Gastroesophageal sphincter (tissue), 4 donors: ENCODE measurements around the gene CDC26. TPM values are rescaled to one million over a fixed set of nuclear protein-coding genes. Genes with fewer than 3 reads are reported as not detected.

Source experiments
- ATAC-seq: fragments of 150-250 bp; one replicate; pipeline ENCODE4 v1.9.1; 2016; ENCODE audit warnings: mild to moderate bottlenecking, moderate library complexity
- H3K27ac ChIP-seq, 4 donors: fragments of 200-600 bp; sonication (generic) in 3 of 4; 1 replicate in 3 of 4; 2 replicates in 1 of 4; pipeline ENCODE4 v1.5.1; 2016 to 2019
- H3K27me3 ChIP-seq: fragments of 200-600 bp; sonication (generic); one replicate; pipeline ENCODE4 v1.5.1; 2019
- H3K36me3 ChIP-seq, 2 donors: fragments of 200-600 bp; sonication (generic); one replicate each; pipeline ENCODE4 v1.5.1; 2019; ENCODE audit warnings: control low read depth in 1 of 2
- H3K4me1 ChIP-seq, 3 donors: fragments of 200-600 bp; sonication (generic); 1 replicate in 2 of 3; 2 replicates in 1 of 3; pipeline ENCODE4 v1.5.1; 2016 to 2019; ENCODE audit warnings: control low read depth in 2 of 3
- H3K4me3 ChIP-seq, 2 donors: fragments of 200-600 bp; sonication (generic); one replicate each; pipeline ENCODE4 v1.5.1; 2019; ENCODE audit warnings: mild to moderate bottlenecking in 1 of 2, moderate library complexity in 1 of 2
- H3K9me3 ChIP-seq, 3 donors: fragments of 200-600 bp; sonication (generic); one replicate each; pipeline ENCODE4 v1.5.1; 2017 to 2019; ENCODE audit warnings: control low read depth in 2 of 3
- CTCF ChIP-seq, 4 experiments: fragments of 200-600 bp in 2 of 4; fragments of 450-650 bp in 2 of 4; sonication (generic) in 1 of 4; IDR thresholded peaks; one replicate each; pipeline ENCODE4 v1.5.1; 2017 to 2019; ENCODE audit warnings: antibody characterized with exemption in 4 of 4, mild to moderate bottlenecking in 2 of 4, moderate library complexity in 2 of 4
- EP300 ChIP-seq: sonication (generic); formaldehyde crosslinking; IDR thresholded peaks from one replicate; pipeline ENCODE4 v1.6.1; 2017; ENCODE audit warnings: antibody characterized with exemption, mild to moderate bottlenecking
- POLR2A ChIP-seq, 2 donors: fragments of 450-650 bp; IDR thresholded peaks; one replicate each; pipeline ENCODE4 v1.6.1; 2017; ENCODE audit warnings: antibody characterized with exemption in 2 of 2, mild to moderate bottlenecking in 2 of 2, moderate library complexity in 1 of 2
- POLR2AphosphoS5 ChIP-seq: sonication (generic); formaldehyde crosslinking; IDR thresholded peaks from one replicate; pipeline ENCODE4 v1.6.1; 2017; ENCODE audit warnings: antibody characterized with exemption
- WGBS, 2 donors: methylation state at CpG; one replicate each; pipeline ENCODE4 v1.1.5; 2018; ENCODE audit warnings: low coverage in 1 of 2; 5-methylcytosine and 5-hydroxymethylcytosine counted together
- total RNA-seq, 4 donors: library from RNA; depleted of rRNA; stranded (reverse); fragments of >200 nt; gene quantifications; one replicate each; pipeline ENCODE4 v1.1.0, GENCODE V29; 2016

The CDC26 gene
- total RNA-seq, 4 donors from 2014 or later = 31.4 to 54.4 (median 42.1) TPM

GRCh38 chr9:113222482-113222841 is 52.9 kb downstream of the CDC26 start:
- H3K4me1 ChIP-seq = peaks cover 4 to 59% (median 16%) of the 10 kb centered on the region in 3 donors

GRCh38 chr9:113221800-113222481 is 53.4 kb downstream of the CDC26 start:
- Histone ChIP-seq H3K9me3 (no peaks in the 10 kb centered on the region), H3K27me3 (no peaks in the 10 kb centered on the region), H3K36me3 (no peaks in the 10 kb centered on the region), H3K27ac (peak overlapping the region; percentile 51 to 91 (median 87)), H3K4me3 (peak overlapping the region; percentile 59 to 81), H3K4me1 (peaks cover 4 to 61% (median 16%) of the 10 kb centered on the region in 3 donors)
- 14 to 25% methylated on average over 12 of the region's 20 CpGs for WGBS, 2 donors
- TF ChIP-seq POLR2AphosphoS5 (no peak), POLR2A (IDR thresholded peaks at IDR 0.05) (no peak), CTCF (IDR thresholded peaks at IDR 0.05) (no peak), EP300 (no peak)
- ATAC-seq = no peak

More at GRCh38 chr9:113222482-113222841, 52.9 kb downstream of the CDC26 start:
- 47 to 70% methylated on average over 2 to 4 of the region's 5 CpGs for WGBS, 2 donors
- Histone ChIP-seq H3K27ac (peak overlapping the region in 1 of 4 donors; percentile 85), H3K9me3 (no peaks in the 10 kb centered on the region), H3K27me3 (no peaks in the 10 kb centered on the region), H3K36me3 (no peaks in the 10 kb centered on the region), H3K4me3 (peak overlapping the region; percentile 59 to 81)
- ATAC-seq = no peak
- TF ChIP-seq POLR2AphosphoS5 (no peak), CTCF (IDR thresholded peaks at IDR 0.05) (no peak), POLR2A (IDR thresholded peaks at IDR 0.05) (no peak), EP300 (no peak)

- H3K27me3 ChIP-seq = no peaks in the 10 kb centered on the region
- WGBS, 2 donors = 1 to 8% methylated on average over 5 to 27 of the region's 65 CpGs
- peak; percentile 100 for ATAC-seq
- peak within 1 kb of the TSS; percentile 66 to 91 (median 87) for H3K27ac ChIP-seq
- H3K36me3 ChIP-seq = no peaks in the 10 kb centered on the region
- H3K9me3 ChIP-seq = no peaks in the 10 kb centered on the region
- peaks cover 4 to 61% (median 16%) of the 10 kb centered on the region in 3 donors for H3K4me1 ChIP-seq
- peak within 1 kb of the TSS; percentile 81 to 86 for H3K4me3 ChIP-seq
- no peak for TF ChIP-seq EP300
- peak; percentile 84 for TF ChIP-seq POLR2AphosphoS5
- peak; percentile 26 to 57 for TF ChIP-seq POLR2A (IDR thresholded peaks at IDR 0.05)
- peak in 1 of 4 experiments; percentile 11 for TF ChIP-seq CTCF (IDR thresholded peaks at IDR 0.05)
Observed at GRCh38 chr9:113221003-113221799, 54.2 kb downstream of the CDC26 start, which contains the start of the genes FKBP15 and SLC31A1. Gene FKBP15, minus strand, starts transcription at chr9:113221277. Its CDS starts 34 bp downstream, at chr9:113221243. Gene SLC31A1, plus strand, starts transcription at chr9:113221544. Its CDS starts 34,605 bp downstream, at chr9:113256149.

- no peak for ATAC-seq
Observed at GRCh38 chr9:113220467-113221002, 54.8 kb downstream of the CDC26 start.

More at GRCh38 chr9:113220467-113221002, 54.8 kb downstream of the CDC26 start:
- 7 to 12% methylated on average over 6 to 7 of the region's 11 CpGs for WGBS, 2 donors
- no peaks in the 10 kb centered on the region for H3K27me3 ChIP-seq
- peak overlapping the region; percentile 66 to 91 (median 87) for H3K27ac ChIP-seq
- H3K36me3 ChIP-seq = no peaks in the 10 kb centered on the region
- H3K4me3 ChIP-seq = peak overlapping the region; percentile 81 to 86
- H3K9me3 ChIP-seq = no peaks in the 10 kb centered on the region
- peaks cover 4 to 61% (median 16%) of the 10 kb centered on the region in 3 donors for H3K4me1 ChIP-seq
- no peak for TF ChIP-seq POLR2A (IDR thresholded peaks at IDR 0.05)
- TF ChIP-seq CTCF (IDR thresholded peaks at IDR 0.05) = no peak
- TF ChIP-seq POLR2AphosphoS5 = no peak
- TF ChIP-seq EP300 = no peak
